COLO668 (cell line): Measurements from ENCODE around the gene SIX6.
A peak's percentile ranks its signal among the peaks of the same experiment; 100 is the strongest.

ENCODE experiments used
- DNase-seq: peaks from one replicate; lab custom pipeline; 2025; ENCODE audit not compliant: unreplicated experiment; lab: John Stamatoyannopoulos, UW

Gene SIX6

DNA sequence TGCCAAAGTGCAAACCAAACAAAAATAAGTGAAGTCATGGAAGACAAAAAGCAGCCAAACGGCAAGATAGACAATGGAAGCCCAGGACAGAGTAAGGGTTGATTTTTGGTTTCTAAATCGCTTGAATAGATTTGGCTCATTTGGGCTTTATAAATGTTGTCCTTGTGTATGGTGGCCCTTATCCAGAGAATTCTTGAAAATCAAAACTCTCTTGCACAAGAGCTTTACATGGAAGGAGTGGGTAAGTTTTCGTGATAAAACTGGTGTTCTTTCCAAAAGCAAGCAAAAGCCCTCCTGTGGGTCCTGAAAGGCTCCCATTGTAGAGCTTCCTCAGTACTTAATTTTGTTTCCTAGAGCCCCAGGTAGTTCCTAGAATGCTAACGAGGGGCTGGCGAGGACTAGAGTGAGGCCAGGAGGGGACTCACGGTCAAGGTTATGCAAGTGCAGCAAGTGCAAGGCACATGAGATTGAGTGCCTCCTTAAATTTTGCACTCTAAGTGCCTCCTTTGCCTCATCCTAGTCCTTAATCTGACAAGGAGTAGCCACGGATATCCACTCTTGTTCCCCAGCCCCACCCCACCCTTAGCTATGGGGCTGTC, 4.1 kb downstream of the SIX6 start:
- no peak for DNase-seq

DNA sequence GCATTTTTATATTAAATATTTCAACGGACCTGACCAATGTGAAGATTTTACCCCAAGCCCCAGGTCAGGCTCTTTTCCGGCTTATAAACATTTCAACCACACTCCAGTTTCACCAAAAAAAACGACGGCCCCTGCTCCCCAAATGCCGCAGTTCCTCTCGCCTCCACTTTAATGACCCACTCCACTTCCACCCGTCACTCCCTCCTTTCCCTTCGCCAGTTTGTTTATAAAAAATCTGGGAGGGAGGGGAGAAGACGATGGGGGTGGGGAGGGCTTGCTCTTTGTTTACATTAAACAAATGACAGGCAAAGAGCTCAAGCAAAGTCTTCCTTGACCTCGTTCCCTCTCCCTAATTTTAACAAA, 5.4 kb downstream of the SIX6 start:
- peak; percentile 53 for DNase-seq

DNA sequence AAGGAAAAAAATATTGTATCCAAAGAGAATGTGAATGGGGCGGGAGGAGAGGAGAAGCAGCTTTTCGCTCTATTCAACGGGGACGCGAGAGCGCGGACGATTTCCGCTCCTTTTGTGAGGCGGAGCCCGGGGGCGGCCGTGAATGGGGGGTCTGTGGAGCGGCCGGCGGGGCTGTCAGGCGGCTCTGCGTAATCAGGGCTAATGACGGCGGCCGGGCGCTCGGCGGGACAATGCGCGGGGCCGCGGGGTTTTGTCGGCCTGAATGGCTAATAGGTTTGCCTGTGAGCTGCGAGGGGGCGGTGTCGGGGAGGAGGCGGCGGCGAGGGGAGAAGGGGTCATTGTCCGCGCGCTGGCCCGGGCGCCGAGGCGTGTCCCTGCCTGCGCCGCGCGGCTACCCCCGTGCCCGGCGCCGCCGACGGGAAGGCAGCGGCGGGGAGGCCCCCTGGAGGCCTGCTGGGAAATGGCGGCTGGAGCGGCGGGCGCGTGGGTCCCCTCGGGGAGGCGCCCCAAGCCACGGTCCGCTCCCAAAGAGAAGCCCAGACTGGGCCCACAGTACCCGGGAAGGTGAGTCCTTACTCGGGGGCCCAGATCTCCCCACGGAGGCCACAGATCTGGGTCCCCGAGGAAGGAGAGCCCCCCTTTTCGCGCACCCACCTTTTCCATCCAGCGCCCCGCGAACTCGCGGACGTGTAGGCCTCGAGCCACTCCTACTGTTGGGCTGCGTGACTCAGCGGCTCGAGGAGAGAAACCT, 6.0 kb downstream of the SIX6 start:
- peak; percentile 87 for DNase-seq

DNA sequence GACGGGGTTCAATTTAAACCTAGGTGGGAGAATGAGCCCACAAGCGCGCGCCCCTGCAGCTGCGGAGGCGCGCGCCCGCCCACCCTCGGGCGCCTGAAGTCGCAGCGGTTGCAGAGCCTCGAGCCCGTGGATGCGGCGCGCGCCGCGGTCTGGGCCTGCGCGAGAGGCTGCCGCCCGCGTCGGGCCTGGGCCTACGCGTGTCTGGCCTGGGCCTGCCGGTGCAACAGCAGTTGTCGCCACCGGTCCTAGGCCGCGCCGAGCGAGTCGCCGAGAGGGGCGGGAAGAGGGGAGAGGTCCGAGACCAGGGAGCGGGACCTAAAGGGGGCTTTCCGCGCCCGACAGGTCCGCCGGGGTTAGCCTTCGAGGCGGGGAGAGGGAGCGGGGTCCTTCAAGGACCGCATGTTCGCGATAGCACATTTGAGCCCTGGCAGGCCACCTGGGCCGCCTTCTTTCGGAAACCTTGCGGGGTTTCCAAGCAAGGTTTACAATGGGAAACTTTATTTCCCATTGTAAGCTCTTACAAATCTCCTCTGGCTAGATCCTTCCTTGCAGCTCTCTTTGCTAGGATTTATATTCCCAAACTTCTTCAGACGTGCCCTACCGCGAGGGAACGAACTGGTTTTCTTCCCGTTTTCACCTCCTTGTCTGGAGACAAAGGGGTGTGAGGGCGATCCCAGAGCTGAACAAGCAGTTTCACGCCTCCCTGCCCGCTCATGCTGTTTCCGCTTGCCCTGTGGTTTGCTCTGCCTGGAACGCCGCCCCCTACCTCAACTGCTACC, 6.8 kb downstream of the SIX6 start:
- no peak for DNase-seq

DNA sequence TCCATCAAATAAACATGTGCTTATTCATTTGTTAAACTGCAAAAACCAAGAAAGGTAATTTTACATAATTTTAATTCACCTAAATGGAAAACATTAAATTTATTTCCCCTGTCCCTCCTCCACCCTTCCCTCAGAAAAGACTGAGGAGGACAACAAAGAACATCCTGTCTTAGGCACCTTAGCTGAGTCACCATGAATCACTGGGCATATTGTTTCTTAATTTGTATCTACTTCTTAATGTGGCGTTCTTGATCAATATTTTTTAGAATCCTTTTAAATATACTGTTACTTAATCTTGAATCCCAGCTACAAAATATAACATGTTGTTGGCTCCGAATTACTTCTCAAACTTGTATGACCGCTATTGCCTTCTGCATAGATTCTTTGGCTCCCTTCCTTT, 23.5 kb downstream of the SIX6 start:
- DNase-seq: no peak

DNA sequence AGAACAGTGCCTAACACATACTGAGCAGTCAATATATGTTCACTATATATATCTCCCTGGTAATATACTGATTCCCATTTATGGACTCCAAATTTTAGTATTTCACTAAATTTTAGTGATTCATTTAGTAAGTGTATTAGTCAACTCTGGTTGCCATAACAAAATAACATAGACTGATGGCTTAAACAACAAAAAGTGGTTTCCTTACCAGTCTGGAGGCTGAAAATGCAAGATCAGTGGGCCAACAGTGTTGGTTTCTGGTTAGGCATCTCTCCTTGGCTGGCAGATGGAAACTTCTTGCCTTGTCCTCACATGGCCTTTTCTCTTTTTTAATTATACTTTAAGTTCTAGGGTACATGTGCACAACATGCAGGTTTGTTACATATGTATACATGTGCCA, 28.7 kb downstream of the SIX6 start:
- no peak for DNase-seq

DNA sequence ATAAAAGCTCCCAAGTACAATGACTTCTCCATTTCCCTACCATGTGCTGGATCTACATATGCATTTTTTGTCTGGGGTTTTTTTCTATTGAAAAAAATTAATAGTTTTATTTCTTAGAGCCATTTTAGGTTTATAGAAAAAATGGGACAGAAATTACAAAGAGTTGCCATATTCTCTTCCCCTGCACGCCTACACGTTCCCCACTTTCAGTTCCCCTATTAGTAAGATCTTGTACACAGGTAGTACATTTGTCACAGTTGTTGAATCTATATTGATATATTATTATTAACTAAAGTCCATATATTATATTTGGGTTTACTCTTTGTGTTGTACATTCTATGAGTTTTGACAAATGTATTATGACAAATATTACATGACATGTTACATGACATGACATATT, 35.7 kb downstream of the SIX6 start:
- DNase-seq: no peak

DNA sequence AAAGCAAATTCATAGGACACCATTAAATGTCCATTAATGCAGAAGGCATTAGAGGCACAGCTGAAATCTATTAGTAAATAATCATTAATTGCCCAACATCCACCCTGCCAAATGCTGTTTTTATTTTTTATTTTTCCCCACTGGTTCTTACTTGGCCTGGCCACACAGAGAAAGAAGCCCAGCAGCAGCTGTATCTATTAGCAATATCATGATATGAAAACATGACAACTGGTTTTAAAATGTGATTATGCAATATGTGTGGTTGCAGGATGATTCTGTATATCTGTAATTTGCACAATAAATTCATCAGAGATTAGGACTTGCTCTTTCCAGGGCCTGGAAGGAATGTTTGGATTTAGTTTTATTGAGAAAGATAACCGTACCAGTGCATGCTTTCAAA, 44.9 kb downstream of the SIX6 start:
- DNase-seq: no peak

DNA sequence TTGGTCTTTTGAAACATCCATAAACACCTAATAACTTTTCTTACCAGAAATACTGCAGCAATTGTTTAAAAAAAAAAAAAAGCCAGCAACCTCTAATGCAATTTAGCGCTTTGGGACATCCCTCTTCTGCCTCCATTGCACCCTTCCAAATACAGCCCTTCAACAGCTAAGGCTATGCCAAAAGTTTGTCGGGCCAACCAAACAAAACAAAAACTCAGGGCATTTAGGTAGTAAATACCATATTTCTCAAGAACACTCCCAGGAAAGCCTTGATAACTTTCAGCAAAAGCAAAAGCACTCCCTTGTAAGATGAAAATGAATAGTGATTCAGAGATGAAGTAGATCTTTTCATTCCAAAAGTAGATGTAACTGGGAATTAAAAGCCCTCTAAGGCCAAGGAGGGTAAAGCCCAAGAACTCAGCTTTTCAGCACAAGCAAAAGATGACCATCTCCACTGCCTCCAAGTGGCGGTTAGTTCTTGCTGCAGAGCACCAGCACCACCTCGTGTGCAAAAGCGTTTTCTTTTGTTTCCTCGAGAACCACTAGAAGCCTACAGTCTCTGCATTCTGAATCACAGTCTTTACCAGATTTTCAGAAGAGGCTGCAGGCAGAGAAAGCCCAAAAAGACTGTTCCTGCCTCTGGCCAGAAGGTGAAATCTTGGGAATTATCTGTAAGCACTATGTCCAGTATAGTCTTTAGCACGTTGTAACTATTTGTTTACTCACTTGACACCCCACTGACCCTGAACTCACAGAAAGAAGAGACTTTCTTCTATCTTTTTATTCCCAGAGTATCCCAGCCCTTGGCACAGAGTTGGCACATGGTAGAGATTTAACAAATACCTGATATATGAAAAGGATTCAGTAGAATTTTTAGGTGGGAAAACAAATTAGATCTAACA, 53.1 kb downstream of the SIX6 start:
- peak; percentile 49 for DNase-seq
